D721Med (cell line): ENCODE data around the gene MAST4.

Source experiments
- DNase-seq: peaks from one replicate; pipeline ENCODE4 v3.0.0; 2011; ENCODE audit warnings: low spot score; ENCODE audit not compliant: insufficient read length
- FAIRE-seq: peaks from 2 replicates; lab custom pipeline; 2011; peaks lifted over from hg19 to GRCh38; lab: Jason Lieb, UNC
- TF ChIP-seq, protein P1 (sequence below): IDR thresholded peaks from 2 replicates; pipeline ENCODE4 v1.5.1; 2012; ENCODE audit warnings: mild to moderate bottlenecking, control low read depth; ENCODE audit not compliant: insufficient read depth; ENCODE audit errors: missing control alignments

The MAST4 gene

DNA sequence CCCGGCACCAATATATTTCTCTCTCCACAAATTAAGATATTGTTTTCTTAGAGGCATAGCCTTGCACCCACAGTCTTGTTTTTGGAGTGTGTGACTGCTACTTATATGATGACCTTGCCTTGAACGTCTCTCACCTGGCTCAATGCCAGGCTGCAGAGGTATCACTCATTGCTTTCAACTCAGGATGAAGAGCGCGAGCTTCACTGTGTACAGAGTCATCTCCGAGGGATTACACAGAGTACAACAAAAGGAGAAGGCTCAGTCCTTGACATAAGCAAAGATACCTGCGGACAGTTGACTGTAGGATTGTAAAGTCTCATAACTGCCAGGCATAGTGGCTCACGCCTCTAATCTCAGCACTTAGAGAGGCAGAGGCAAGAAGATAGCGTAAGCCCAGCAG lies 546.6 kb downstream of the MAST4 start:
- no peak for FAIRE-seq
- DNase-seq: no peak
- TF ChIP-seq, protein P1, sequence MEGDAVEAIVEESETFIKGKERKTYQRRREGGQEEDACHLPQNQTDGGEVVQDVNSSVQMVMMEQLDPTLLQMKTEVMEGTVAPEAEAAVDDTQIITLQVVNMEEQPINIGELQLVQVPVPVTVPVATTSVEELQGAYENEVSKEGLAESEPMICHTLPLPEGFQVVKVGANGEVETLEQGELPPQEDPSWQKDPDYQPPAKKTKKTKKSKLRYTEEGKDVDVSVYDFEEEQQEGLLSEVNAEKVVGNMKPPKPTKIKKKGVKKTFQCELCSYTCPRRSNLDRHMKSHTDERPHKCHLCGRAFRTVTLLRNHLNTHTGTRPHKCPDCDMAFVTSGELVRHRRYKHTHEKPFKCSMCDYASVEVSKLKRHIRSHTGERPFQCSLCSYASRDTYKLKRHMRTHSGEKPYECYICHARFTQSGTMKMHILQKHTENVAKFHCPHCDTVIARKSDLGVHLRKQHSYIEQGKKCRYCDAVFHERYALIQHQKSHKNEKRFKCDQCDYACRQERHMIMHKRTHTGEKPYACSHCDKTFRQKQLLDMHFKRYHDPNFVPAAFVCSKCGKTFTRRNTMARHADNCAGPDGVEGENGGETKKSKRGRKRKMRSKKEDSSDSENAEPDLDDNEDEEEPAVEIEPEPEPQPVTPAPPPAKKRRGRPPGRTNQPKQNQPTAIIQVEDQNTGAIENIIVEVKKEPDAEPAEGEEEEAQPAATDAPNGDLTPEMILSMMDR: no peak

DNA sequence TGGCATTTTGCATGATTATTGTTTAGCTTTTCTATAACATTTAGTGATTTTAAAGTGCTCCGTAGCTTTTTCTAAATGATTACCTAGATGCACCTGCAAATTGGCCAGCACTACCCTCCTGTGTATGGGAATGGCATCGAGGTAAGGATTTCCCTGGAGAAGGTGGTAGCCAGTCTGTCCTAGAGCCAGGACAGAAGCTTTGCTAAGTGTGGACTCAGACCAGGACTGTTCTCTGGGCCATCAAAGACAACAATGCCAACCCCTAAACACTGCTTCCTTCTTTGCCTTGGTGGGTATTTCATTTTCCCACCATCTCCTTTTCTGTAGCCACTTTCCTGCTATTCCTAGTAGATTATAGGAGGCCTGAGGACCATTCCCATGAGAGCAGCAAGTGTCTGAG lies 547.4 kb downstream of the MAST4 start:
- DNase-seq (no peak), FAIRE-seq (no peak)
- TF ChIP-seq, protein P1: no peak

DNA sequence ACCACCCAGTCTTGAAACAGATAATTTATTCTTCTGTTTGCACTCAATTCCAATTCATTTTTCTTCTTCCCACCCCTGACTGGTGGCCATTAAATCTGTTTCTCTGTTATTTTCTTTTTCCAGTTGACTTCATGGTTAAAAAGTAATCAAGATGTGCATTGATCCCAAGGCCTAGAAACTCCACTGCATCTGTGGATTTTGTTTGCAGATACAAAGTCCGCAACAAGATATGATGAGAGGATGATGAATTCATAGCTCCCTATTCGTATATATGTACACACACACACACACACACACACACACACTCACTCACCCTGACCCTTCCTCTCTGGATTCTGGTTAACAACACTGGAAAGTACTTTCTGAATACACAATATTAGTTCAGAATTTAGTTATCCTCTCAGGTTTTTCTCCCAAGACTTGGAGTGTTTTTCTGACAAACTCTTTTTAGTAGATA lies 548.0 kb downstream of the MAST4 start:
- DNase-seq (no peak), FAIRE-seq (no peak)
- TF ChIP-seq, protein P1: no peak

DNA sequence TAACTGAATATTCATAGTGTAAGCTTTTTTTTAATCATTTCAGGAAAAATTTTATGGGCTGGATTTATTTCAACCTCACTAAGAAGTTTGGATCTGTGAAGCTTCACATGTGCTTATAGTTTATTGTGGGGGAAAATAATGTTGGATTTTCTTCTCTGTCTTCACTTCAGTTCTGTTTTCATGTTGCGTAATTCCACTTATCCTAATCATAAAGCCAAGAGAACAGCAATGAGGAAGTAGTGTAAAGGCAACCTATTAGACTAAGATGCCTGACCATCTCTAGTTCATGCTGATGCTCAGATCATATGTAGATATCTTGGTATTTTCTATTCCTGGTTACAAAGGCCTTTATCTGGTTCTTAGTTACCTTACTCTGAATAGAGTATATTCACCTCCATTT lies 550.4 kb downstream of the MAST4 start:
- TF ChIP-seq, protein P1: no peak
- FAIRE-seq: no peak
- DNase-seq: no peak

DNA sequence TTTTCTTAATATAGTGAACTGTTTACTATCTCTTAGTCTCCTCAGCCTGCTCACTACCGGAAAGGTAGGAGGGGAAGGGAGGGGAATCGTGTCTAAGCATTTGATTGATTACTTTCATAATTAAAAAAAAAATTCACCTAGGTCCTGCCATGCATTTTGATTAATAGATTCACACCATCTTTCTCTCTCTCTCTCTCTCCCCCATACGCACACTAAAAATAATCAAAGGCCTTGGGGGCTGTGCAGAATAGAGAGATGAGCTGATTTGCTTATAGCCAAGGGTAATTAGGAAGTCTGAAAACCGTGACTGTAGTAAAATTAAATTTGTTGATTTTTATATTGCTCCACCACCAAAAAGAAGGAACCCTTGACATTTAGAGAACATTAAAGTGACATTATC lies 550.8 kb downstream of the MAST4 start:
- TF ChIP-seq, protein P1: no peak
- FAIRE-seq (no peak), DNase-seq (no peak)

DNA sequence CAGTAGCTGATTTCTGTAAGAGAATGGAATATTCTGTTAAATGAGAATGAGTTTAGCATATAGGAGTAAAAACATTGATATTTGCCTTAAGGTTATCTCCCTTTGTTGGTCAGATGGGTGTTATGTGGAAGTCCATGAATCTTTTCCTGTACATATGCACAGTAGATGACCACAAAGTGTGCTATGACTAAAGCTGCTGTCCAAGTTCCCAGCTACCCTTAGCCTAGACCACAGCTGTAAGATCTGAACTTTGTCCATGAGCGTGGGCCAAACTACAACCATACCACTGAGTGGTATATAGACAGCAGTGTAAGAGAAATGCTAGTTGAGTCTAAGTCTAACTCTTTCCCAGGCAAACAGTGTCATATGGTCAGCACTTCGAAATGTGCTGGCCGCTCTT lies 551.6 kb downstream of the MAST4 start:
- FAIRE-seq (no peak), DNase-seq (no peak)
- TF ChIP-seq, protein P1: no peak

DNA sequence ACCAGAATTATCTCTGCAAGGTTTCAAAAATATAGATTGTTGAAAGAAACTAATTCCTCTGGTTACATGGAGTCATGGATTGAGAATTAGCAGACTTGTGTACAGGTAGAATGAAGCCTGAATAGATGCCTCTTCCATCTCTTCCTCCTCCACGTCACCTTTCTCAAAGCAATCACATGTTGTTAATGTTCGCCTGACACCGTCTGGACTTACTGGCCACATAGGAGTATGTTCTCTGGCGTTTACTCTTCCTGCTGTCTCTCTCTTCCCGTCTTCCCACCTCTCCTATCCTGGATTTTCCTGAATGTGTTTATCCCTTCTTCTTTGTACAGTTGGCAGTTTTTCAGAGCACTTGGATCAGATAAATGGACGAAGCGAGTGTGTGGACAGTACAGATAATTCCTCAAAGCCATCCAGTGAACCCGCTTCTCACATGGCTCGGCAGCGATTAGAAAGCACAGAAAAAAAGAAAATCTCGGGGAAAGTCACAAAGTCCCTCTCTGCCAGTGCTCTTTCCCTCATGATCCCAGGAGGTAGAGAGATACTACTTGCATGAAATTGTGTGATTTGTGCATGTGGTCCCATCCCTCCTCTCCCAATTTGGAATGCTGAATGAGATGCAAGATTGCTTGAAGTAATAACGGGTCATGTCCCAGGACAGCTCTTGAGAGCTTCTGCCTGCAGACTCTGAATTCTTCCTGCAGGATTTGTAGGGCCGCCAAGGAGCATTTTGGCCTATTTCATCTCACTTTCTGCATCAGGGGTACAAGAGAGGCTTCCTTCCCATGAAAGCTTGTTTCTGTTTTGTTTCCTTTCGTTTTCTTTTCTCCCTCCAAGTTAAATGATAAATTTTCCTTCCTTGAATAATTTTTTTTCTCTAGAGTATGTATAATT lies 553.1 kb downstream of the MAST4 start:
- TF ChIP-seq, protein P1: no peak
- DNase-seq: no peak
- no peak for FAIRE-seq
